Skeletal muscle tissue (tissue), 4 donors: ENCODE measurements around the gene ORC4. TPM values are rescaled to one million over a fixed set of nuclear protein-coding genes. Genes with fewer than 3 reads are reported as not detected.
"Not testable (repeated sequence)": the region's sequence is repeated elsewhere in the genome, so short reads cannot be mapped to it uniquely, and the experiment has no call there.

Source experiments
- H3K27ac ChIP-seq: one replicate; pipeline ENCODE4 v1.7.0; 2013; ENCODE audit warnings: mild to moderate bottlenecking, low read depth, low read length, inconsistent platforms
- H3K27me3 ChIP-seq, 3 donors: one replicate each; pipeline ENCODE4 v1.7.0; 2013; ENCODE audit warnings: low read length in 3 of 3; ENCODE audit not compliant: control insufficient read depth in 3 of 3, insufficient read depth in 3 of 3
- H3K36me3 ChIP-seq, 3 donors: one replicate each; pipeline ENCODE4 v1.7.0; 2013; ENCODE audit warnings: low read length in 3 of 3; ENCODE audit not compliant: control insufficient read depth in 3 of 3, insufficient read depth in 3 of 3
- H3K4me1 ChIP-seq, 3 donors: one replicate each; pipeline ENCODE4 v1.7.0; 2013; ENCODE audit warnings: low read length in 3 of 3, mild to moderate bottlenecking in 3 of 3; ENCODE audit not compliant: control insufficient read depth in 3 of 3, insufficient read depth in 3 of 3
- H3K4me3 ChIP-seq, 3 donors: one replicate each; pipeline ENCODE4 v1.7.0; 2013; ENCODE audit warnings: low read length in 3 of 3
- H3K9ac ChIP-seq, 3 donors: one replicate each; pipeline ENCODE4 v1.7.0; 2013; ENCODE audit warnings: low read length in 3 of 3, mild to moderate bottlenecking in 3 of 3, moderate library complexity in 2 of 3, low read depth in 1 of 3
- H3K9me3 ChIP-seq, 3 donors: one replicate each; pipeline ENCODE4 v1.7.0; 2013; ENCODE audit warnings: low read length in 3 of 3; ENCODE audit not compliant: control insufficient read depth in 3 of 3
- total RNA-seq: library from RNA; depleted of rRNA; stranded (reverse); fragments of >200 nt; gene quantifications from one replicate; pipeline ENCODE4 v1.2.3, GENCODE V29; 2014
- donor health status: Osteomylitis.

The ORC4 gene
- total RNA-seq, 1 donor from 2014 or later: 32.4 TPM

DNA sequence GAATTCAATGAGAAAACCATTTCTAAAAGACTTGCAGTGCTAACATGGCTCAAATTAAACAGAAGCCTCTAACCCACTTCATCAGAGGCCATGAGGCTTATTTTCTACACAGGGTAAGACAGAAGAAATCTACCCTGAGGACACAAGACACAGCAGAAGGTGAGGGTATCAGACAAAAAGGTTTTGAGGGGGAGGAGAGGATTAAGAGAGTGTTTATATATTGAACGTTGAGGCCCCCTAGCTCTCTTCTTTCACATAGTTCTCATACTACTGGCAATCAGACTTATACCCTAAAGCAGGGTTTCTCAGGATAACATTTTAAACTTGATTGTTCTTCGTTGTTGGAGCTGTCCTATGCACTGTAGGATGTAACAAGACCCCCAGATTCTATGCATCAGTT is 21.4 kb downstream of the ORC4 start:
- peaks cover 0 to 3% (median 0%) of the 10 kb centered on the region in 3 donors for H3K36me3 ChIP-seq
- no peaks in the 10 kb centered on the region for H3K27me3 ChIP-seq
- H3K4me3 ChIP-seq: no peak overlapping the region
- no peaks in the 10 kb centered on the region for H3K9me3 ChIP-seq
- H3K27ac ChIP-seq: no peak overlapping the region
- peaks cover 0 to 10% (median 0%) of the 10 kb centered on the region in 3 donors for H3K4me1 ChIP-seq
- H3K9ac ChIP-seq: no peak overlapping the region

DNA sequence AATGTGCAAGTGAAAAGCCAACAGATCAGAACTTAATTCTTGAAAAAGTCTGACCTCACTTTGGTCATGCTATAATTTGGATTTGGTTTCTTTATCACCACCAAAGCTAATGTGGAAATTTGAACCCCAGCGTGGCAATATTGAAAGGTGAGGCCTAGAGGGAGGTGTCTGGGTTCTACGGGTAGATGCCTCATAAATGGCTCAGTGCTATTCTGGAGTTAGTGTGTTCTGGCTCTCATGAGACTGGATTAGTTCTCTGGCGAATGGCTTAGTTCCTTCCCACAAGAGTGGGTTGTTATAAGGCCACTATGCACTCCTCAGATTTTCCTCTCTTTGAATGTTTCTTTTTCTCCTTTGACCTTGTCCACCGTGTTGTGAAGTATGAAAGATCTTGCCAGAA is 22.3 kb downstream of the ORC4 start:
- H3K4me1 ChIP-seq: peaks cover 0 to 10% (median 0%) of the 10 kb centered on the region in 3 donors
- no peaks in the 10 kb centered on the region for H3K9me3 ChIP-seq
- H3K9ac ChIP-seq: no peak overlapping the region
- peaks cover 0 to 3% (median 0%) of the 10 kb centered on the region in 3 donors for H3K36me3 ChIP-seq
- H3K27me3 ChIP-seq: no peaks in the 10 kb centered on the region
- H3K4me3 ChIP-seq: no peak overlapping the region
- H3K27ac ChIP-seq: no peak overlapping the region

DNA sequence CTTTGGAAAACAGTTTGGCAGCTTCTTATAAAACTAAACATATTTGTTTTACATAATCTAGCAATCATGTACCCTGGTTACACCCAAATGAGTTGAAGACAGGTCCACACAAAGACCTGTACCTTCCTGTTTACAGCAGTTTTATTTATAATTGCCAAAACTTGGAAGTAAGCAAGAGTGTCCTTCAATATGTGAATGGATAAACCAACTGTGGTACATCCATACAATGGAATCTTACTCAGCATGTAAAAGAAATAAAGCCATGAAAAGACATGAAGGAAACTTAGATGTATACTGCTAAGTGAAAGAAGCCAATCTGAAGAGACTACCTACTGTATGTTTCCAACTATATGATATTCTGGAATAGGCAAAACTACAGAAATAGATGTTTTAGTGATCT is 23.7 kb downstream of the ORC4 start:
- Histone ChIP-seq H3K27ac (no peak overlapping the region), H3K27me3 (no peaks in the 10 kb centered on the region), H3K4me1 (peaks cover 0 to 10% (median 4%) of the 10 kb centered on the region in 3 donors), H3K9me3 (no peaks in the 10 kb centered on the region), H3K9ac (no peak overlapping the region), H3K4me3 (no peak overlapping the region), H3K36me3 (peaks cover 0 to 3% (median 0%) of the 10 kb centered on the region in 3 donors)

DNA sequence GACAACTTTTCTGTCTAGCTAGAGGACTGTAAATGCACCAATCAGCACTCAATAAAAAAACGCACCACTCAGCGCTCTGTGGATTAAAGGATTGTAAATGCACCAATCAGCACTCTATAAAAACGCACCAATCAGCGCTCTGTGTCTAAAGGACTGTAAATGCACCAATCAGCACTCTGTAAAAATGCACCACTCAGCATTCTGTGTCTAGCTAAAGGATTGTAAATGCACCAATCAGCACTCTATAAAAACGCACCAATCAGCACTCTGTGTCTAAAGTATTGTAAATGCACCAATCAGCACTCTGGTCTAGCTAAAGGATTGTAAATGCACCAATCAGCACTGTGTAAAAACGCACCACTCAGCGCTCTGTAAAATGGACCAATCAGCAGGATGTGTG is 25.6 kb downstream of the ORC4 start:
- not testable (repeated sequence) for H3K27me3 ChIP-seq, H3K4me3 ChIP-seq, H3K27ac ChIP-seq, H3K9ac ChIP-seq, H3K4me1 ChIP-seq, H3K36me3 ChIP-seq, H3K9me3 ChIP-seq

DNA sequence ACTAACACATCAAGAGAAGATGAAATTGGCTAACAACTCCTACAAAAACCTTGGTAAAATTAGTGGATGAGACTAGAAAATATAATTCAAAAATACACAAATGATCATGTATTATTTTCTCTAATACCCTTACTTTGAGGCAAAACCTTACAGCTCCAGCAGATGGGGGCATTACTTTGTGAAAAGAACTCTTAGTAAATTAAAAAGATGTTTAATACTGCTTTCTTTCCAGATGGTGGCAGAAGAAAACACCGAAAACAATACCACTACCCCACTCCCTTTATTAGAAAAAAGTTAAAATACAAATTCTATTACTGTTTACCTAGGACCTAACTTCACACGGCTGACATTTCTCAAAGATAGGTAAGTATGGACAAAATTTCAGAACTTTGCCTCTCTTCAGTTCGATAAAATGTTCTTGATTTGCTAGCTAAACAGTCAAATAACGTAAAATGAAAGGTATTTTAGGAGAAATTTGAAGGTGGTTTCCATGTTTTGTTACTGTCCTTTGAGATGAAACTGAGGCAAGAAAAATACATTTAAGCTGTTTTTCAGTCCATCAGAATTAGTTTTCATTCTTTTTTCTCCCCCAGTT is 30.6 kb downstream of the ORC4 start:
- Histone ChIP-seq H3K27me3 (no peaks in the 10 kb centered on the region), H3K4me1 (peaks cover 2 to 8% (median 5%) of the 10 kb centered on the region in 3 donors), H3K9ac (no peak overlapping the region), H3K4me3 (no peak overlapping the region), H3K9me3 (no peaks in the 10 kb centered on the region), H3K27ac (no peak overlapping the region), H3K36me3 (no peaks in the 10 kb centered on the region)

DNA sequence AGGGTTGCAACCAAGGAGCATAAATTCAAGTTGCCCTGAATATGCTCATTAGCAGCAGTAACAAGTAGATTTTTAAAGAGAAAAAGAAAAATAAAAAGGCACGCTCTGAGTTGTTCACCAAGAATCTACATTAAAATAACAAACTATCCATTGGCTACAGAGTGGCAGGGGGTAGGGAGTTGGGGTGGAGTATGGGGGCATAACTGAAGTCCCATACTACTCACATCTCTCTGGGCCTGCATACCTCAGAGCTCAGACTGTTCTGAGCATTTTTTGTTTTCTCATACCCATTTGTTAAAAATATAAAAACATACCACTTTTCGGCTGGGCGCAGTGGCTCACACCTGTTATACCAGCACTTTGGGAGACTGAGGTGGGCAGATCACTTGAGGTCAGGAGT is 31.4 kb downstream of the ORC4 start:
- H3K9ac ChIP-seq: no peak overlapping the region
- H3K36me3 ChIP-seq: no peaks in the 10 kb centered on the region
- peaks cover 2 to 8% (median 5%) of the 10 kb centered on the region in 3 donors for H3K4me1 ChIP-seq
- H3K9me3 ChIP-seq: no peaks in the 10 kb centered on the region
- H3K27me3 ChIP-seq: no peaks in the 10 kb centered on the region
- no peak overlapping the region for H3K27ac ChIP-seq
- H3K4me3 ChIP-seq: no peak overlapping the region

DNA sequence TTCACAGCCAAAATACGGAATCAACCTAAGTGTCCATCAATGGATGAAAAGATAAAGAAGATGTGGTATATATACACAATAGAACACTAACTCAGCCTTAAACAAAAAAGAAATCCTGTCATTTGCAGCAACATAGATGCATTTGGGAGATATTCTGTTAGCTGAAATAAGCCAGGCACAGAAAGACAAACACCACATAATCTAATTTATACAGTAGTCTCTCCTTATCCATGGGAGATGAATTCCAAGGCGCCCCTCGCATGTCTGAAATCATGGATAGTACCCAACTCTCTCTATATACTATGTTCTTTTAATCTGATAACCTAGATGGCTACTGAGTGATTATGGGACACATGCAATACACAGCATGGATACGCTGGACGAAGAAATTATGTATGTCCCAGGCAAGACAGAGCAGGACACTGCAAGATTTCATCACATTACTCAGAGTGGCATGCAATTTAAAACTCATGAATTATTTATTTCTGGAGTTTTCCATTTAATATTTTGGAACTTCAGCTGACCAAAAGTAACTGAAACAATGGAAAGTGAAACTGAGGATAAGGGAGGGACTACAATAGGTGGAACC is 39.5 kb downstream of the ORC4 start:
- H3K36me3 ChIP-seq: peaks cover 0 to 3% (median 0%) of the 10 kb centered on the region in 3 donors
- H3K4me3 ChIP-seq: no peak overlapping the region
- no peaks in the 10 kb centered on the region for H3K9me3 ChIP-seq
- H3K27me3 ChIP-seq: no peaks in the 10 kb centered on the region
- H3K4me1 ChIP-seq: peaks cover 0 to 10% (median 8%) of the 10 kb centered on the region in 3 donors
- H3K9ac ChIP-seq: no peak overlapping the region
- no peak overlapping the region for H3K27ac ChIP-seq

DNA sequence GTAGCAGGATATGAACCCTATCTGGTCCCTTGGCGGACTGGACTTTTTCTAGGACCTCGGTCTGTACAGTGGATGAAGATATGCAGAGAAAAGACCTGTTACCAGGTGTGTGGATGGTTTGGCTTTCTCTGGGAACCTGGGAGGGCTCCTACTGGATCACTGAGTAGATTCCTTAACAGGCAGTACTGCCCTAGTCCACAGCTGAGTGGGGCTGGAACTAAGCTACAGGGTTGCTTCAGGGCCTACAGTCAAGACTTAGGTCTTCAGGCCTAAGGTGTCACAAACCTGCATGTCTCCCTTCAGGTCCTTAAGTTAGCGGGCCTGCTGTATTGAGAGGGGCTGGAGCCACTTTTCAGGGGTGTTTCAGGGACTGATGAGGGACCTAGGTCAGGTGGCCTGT is 42.9 kb downstream of the ORC4 start:
- Histone ChIP-seq H3K9ac (no peak overlapping the region), H3K4me3 (no peak overlapping the region), H3K27ac (no peak overlapping the region), H3K36me3 (peaks cover 0 to 3% (median 0%) of the 10 kb centered on the region in 3 donors), H3K4me1 (peaks cover 3 to 10% (median 8%) of the 10 kb centered on the region in 3 donors), H3K27me3 (no peaks in the 10 kb centered on the region), H3K9me3 (no peaks in the 10 kb centered on the region)

DNA sequence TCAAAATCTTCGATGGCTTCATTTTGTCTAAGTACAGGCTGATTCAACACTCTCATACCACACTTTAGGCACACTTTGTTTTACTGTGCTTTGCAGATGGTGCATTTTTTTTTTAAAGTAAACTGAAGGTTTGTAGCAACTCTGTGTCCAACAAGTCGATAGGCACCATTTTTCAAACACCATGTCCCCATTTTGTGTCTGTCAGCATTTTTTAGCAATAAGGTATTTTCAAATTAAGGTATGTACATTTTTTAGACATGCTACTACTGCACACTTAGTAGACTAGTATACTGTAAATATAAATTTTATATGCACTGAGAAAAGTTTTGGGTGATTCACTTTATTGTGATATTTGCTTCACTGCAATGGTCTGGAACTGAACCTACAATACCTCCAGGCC is 44.4 kb downstream of the ORC4 start:
- Histone ChIP-seq H3K27ac (no peak overlapping the region), H3K36me3 (peaks cover 0 to 3% (median 0%) of the 10 kb centered on the region in 3 donors), H3K27me3 (no peaks in the 10 kb centered on the region), H3K4me1 (peaks cover 3 to 10% (median 8%) of the 10 kb centered on the region in 3 donors), H3K4me3 (no peak overlapping the region), H3K9me3 (no peaks in the 10 kb centered on the region), H3K9ac (no peak overlapping the region)

DNA sequence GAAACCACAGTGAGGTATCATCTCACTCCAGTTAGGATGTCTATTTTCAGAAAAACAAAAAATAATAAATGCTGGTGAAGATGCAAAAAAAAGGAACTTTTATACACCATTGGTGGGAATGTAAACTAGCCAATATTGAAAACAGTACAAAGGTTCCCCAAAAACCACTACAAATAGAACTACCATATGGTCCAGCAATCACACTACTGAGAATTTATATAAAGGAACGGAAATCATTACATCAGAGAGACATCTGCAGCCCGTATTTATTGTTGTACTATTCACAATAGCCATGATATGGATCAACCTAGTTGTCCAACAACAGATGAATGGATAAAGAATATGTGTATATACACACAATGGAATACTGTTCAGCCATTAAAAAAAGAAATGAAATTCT is 52.0 kb downstream of the ORC4 start:
- peaks cover 0 to under 1% (median 0%) of the 10 kb centered on the region in 3 donors for H3K4me1 ChIP-seq
- H3K27ac ChIP-seq: no peak overlapping the region
- H3K9me3 ChIP-seq: peaks cover 0 to 2% (median 0%) of the 10 kb centered on the region in 3 donors
- peaks cover 0 to 1% (median 0%) of the 10 kb centered on the region in 3 donors for H3K36me3 ChIP-seq
- H3K27me3 ChIP-seq: no peaks in the 10 kb centered on the region
- no peak overlapping the region for H3K4me3 ChIP-seq
- H3K9ac ChIP-seq: no peak overlapping the region
